ENCODE data around the gene MOB2.

- TF ChIP-seq, protein P1, sequence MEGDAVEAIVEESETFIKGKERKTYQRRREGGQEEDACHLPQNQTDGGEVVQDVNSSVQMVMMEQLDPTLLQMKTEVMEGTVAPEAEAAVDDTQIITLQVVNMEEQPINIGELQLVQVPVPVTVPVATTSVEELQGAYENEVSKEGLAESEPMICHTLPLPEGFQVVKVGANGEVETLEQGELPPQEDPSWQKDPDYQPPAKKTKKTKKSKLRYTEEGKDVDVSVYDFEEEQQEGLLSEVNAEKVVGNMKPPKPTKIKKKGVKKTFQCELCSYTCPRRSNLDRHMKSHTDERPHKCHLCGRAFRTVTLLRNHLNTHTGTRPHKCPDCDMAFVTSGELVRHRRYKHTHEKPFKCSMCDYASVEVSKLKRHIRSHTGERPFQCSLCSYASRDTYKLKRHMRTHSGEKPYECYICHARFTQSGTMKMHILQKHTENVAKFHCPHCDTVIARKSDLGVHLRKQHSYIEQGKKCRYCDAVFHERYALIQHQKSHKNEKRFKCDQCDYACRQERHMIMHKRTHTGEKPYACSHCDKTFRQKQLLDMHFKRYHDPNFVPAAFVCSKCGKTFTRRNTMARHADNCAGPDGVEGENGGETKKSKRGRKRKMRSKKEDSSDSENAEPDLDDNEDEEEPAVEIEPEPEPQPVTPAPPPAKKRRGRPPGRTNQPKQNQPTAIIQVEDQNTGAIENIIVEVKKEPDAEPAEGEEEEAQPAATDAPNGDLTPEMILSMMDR (conservative IDR thresholded peaks at IDR 0.05; ENCODE audit: low read length) = no peak
- TF ChIP-seq EZH2phosphoT487 (IDR thresholded peaks at IDR 0.05; ENCODE audit: borderline replicate concordance) = no peak
These were observed 4.6 kb downstream of the MOB2 start for GRCh38 chr11:1481861-1482441.
